Upper lobe of left lung (tissue), 6 donors: ENCODE measurements around the gene RASGRF1. TPM values are rescaled to one million over a fixed set of nuclear protein-coding genes. Genes with fewer than 3 reads are reported as not detected.
A peak's percentile ranks its signal among the peaks of the same experiment; 100 is the strongest.

ENCODE experiments used
- ATAC-seq, 2 donors: fragments of 200-7000 bp; cut with Tn5 transposase; one replicate each; pipeline ENCODE4 v1.9.1; 2022; ENCODE audit warnings: mild to moderate bottlenecking in 2 of 2, moderate library complexity in 2 of 2; ENCODE audit not compliant: low FRiP score in 2 of 2
- DNase-seq, 2 donors: peaks; one replicate each; pipeline ENCODE4 v3.0.0-alpha.2; 2019 to 2020
- H3K27ac ChIP-seq, 4 donors: fragments of 200-600 bp; sonication (generic); one replicate each; pipeline ENCODE4 v1.5.1; 2016 to 2019
- H3K27me3 ChIP-seq, 4 donors: fragments of 200-600 bp; sonication (generic); one replicate each; pipeline ENCODE4 v1.5.1; 2017 to 2019
- H3K36me3 ChIP-seq, 4 donors: fragments of 200-600 bp; sonication (generic); one replicate each; pipeline ENCODE4 v1.5.1; 2016 to 2019
- H3K4me1 ChIP-seq, 4 donors: fragments of 200-600 bp; sonication (generic); one replicate each; pipeline ENCODE4 v1.5.1; 2018 to 2019
- H3K4me3 ChIP-seq, 4 donors: fragments of 200-600 bp; sonication (generic); one replicate each; pipeline ENCODE4 v1.5.1; 2017 to 2019; ENCODE audit warnings: mild to moderate bottlenecking in 2 of 4, moderate library complexity in 1 of 4
- H3K9me3 ChIP-seq, 4 donors: fragments of 200-600 bp; sonication (generic); one replicate each; pipeline ENCODE4 v1.5.1; 2018 to 2019
- CTCF ChIP-seq, 6 experiments: fragments of 450-650 bp in 4 of 6; fragments of 200-600 bp in 2 of 6; sonication (generic) in 2 of 6; IDR thresholded peaks; one replicate each; pipeline ENCODE4 v1.5.1; 2016 to 2019; ENCODE audit warnings: antibody characterized with exemption in 6 of 6
- EP300 ChIP-seq, 4 donors: sonication (generic); formaldehyde crosslinking; IDR thresholded peaks; one replicate each; pipeline ENCODE4 v1.5.1; 2017; ENCODE audit warnings: antibody characterized with exemption in 4 of 4, control low read depth in 2 of 4
- POLR2A ChIP-seq, 4 donors: fragments of 450-650 bp; IDR thresholded peaks; one replicate each; pipeline ENCODE4 v1.5.1; 2016 to 2017; ENCODE audit warnings: antibody characterized with exemption in 4 of 4, mild to moderate bottlenecking in 2 of 4
- POLR2AphosphoS5 ChIP-seq, 2 donors: sonication (generic); formaldehyde crosslinking; IDR thresholded peaks; one replicate each; pipeline ENCODE4 v1.5.1; 2017; ENCODE audit warnings: antibody characterized with exemption in 2 of 2
- WGBS, 2 donors: methylation state at CpG; one replicate each; pipeline ENCODE4 v1.1.5; 2017 to 2018; 5-methylcytosine and 5-hydroxymethylcytosine counted together
- total RNA-seq, 6 donors: library from RNA; depleted of rRNA in 4 of 6; stranded (reverse); fragments of >200 nt in 4 of 6; gene quantifications; one replicate each; pipeline versions ENCODE4 v1.1.0 to v1.2.1, GENCODE V29; 2016 to 2021
- donor health status: DM: no; HTN: no; CAD: no; lungs with moderate emphysema.
- donor health status: DM: no; HTN: yes; CAD: no; lungs with severe emphysema.

Gene RASGRF1
- total RNA-seq, 6 donors from 2014 or later: 27.2 to 64.6 (median 54.7) TPM

DNA sequence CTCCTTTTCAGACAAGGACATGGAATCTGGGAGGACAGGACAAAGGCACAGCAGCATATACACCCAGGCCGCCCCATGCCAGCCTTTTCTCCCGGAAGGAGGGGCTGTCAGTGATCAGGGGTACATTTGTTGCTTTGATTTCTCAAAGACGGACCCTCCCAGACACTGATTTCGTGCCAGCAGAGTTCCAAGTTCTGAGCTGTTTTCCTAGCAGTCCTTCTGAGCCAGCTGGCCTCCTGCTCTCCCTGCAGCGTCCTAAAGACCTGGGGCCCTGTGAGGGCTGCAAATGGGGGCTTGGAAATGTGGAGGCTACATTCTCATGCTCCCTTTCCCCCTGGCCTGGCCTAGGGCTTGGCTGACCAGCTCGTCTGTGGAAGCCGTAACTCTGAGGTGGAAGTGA is 168.1 kb downstream of the RASGRF1 start:
- H3K4me1 ChIP-seq: peaks cover 3 to 16% (median 4%) of the 10 kb centered on the region in 4 donors
- no peak for TF ChIP-seq POLR2AphosphoS5 (IDR thresholded peaks at IDR 0.05)
- TF ChIP-seq EP300 (IDR thresholded peaks at IDR 0.05): no peak
- no peak for TF ChIP-seq CTCF (IDR thresholded peaks at IDR 0.05)
- TF ChIP-seq POLR2A (IDR thresholded peaks at IDR 0.05): no peak
- H3K27ac ChIP-seq: peak overlapping the region in 1 of 4 donors; percentile 23
- no peaks in the 10 kb centered on the region for H3K27me3 ChIP-seq
- no peak overlapping the region for H3K4me3 ChIP-seq
- H3K36me3 ChIP-seq: peaks cover 42 to 95% (median 81%) of the 10 kb centered on the region in 4 donors
- 82 to 91% methylated on average over 6 to 7 of the region's 7 CpGs for WGBS, 2 donors
- H3K9me3 ChIP-seq: no peaks in the 10 kb centered on the region
- ATAC-seq (no peak), DNase-seq (no peak)

GRCh38 chr15:78921940-78922339 is 168.6 kb downstream of the RASGRF1 start:
- no peak overlapping the region for H3K4me3 ChIP-seq
- H3K36me3 ChIP-seq: peaks cover 41 to 89% (median 75%) of the 10 kb centered on the region in 4 donors
- peaks cover 4 to 17% (median 8%) of the 10 kb centered on the region in 4 donors for H3K4me1 ChIP-seq
- H3K27ac ChIP-seq: no peak overlapping the region
- ATAC-seq: no peak
- H3K27me3 ChIP-seq: no peaks in the 10 kb centered on the region
- no peaks in the 10 kb centered on the region for H3K9me3 ChIP-seq
- TF ChIP-seq POLR2AphosphoS5 (IDR thresholded peaks at IDR 0.05): no peak
- no peak for TF ChIP-seq EP300 (IDR thresholded peaks at IDR 0.05)
- peak in 1 of 2 donors; percentile 60 for DNase-seq
- 87 to 88% methylated on average over 14 of the region's 14 CpGs for WGBS, 2 donors

GRCh38 chr15:78921517-78921916 is 169.1 kb downstream of the RASGRF1 start:
- TF ChIP-seq CTCF (IDR thresholded peaks at IDR 0.05) (no peak), POLR2A (IDR thresholded peaks at IDR 0.05) (peak in 1 of 4 donors; percentile 40)
- WGBS, 2 donors: 81 to 86% methylated on average over 6 of the region's 6 CpGs
- H3K27me3 ChIP-seq: no peaks in the 10 kb centered on the region
- H3K4me1 ChIP-seq: peaks cover 9 to 17% (median 12%) of the 10 kb centered on the region in 4 donors
- H3K36me3 ChIP-seq: peaks cover 41 to 85% (median 72%) of the 10 kb centered on the region in 4 donors
- H3K9me3 ChIP-seq: no peaks in the 10 kb centered on the region
- no peak for ATAC-seq
- no peak overlapping the region for H3K4me3 ChIP-seq
- no peak overlapping the region for H3K27ac ChIP-seq
- DNase-seq: no peak

- no peak for TF ChIP-seq CTCF (IDR thresholded peaks at IDR 0.05)
- TF ChIP-seq EP300 (IDR thresholded peaks at IDR 0.05): no peak
- TF ChIP-seq POLR2AphosphoS5 (IDR thresholded peaks at IDR 0.05): no peak
- TF ChIP-seq POLR2A (IDR thresholded peaks at IDR 0.05): no peak
- Histone ChIP-seq H3K9me3 (no peaks in the 10 kb centered on the region), H3K36me3 (peaks cover 14 to 72% (median 45%) of the 10 kb centered on the region in 4 donors), H3K4me3 (no peak overlapping the region), H3K27ac (peak overlapping the region in 2 of 4 donors; percentile 4 to 23), H3K27me3 (no peaks in the 10 kb centered on the region), H3K4me1 (peaks cover 24 to 37% (median 29%) of the 10 kb centered on the region in 4 donors)
- no peak for DNase-seq
- ATAC-seq: no peak
- 54 to 76% methylated on average over 1 to 3 of the region's 4 CpGs for WGBS, 2 donors
These were observed 172.7 kb downstream of the RASGRF1 start for GRCh38 chr15:78917888-78918287.

DNA sequence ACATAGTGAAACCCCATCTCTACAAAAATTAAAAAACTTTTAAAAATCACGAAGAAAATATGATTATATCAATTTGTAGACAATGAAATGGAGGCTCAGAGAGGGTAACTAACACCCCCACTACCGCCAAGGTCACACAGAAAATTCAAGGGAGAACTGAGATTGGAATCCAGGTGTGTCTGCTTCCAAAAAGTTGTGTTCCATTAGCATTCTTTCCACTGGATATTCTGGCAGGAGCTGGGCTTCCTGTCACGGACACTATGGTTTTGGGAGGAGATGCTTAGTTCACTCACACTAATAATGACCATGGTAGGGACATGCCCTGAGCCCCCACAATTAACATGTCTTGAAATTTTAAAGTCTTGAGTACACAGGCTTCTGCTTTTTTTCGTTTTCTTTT is 174.5 kb downstream of the RASGRF1 start:
- 83 to 85% methylated on average over 4 of the region's 4 CpGs for WGBS, 2 donors
- TF ChIP-seq EP300 (IDR thresholded peaks at IDR 0.05): no peak
- no peak for TF ChIP-seq CTCF (IDR thresholded peaks at IDR 0.05)
- no peak for TF ChIP-seq POLR2AphosphoS5 (IDR thresholded peaks at IDR 0.05)
- no peak for TF ChIP-seq POLR2A (IDR thresholded peaks at IDR 0.05)
- DNase-seq: no peak
- Histone ChIP-seq H3K4me3 (no peak overlapping the region), H3K27me3 (no peaks in the 10 kb centered on the region), H3K27ac (peak overlapping the region in 2 of 4 donors; percentile 44 to 57), H3K4me1 (peaks cover 24 to 44% (median 36%) of the 10 kb centered on the region in 4 donors), H3K36me3 (peaks cover 0 to 72% (median 28%) of the 10 kb centered on the region in 4 donors), H3K9me3 (no peaks in the 10 kb centered on the region)
- ATAC-seq: no peak
